Chondrocyte (in vitro differentiated cells): ENCODE measurements around the gene HIVEP1. TPM values are rescaled to one million over a fixed set of nuclear protein-coding genes. Genes with fewer than 3 reads are reported as not detected.

Experiments used
- DNase-seq: peaks from one replicate; pipeline ENCODE4 v3.0.0; 2021; ENCODE audit warnings: mixed read lengths, low spot score
- H3K27ac Mint-ChIP-seq: one replicate; pipeline ENCODE4 v1.8.0; 2021; ENCODE audit warnings: mild to moderate bottlenecking, moderate library complexity, mixed read lengths; ENCODE audit not compliant: unreplicated experiment
- H3K27me3 Mint-ChIP-seq: 2 replicates; pipeline ENCODE4 v1.8.0; 2021; ENCODE audit warnings: low read depth, mixed read lengths
- H3K36me3 Mint-ChIP-seq: 2 replicates; pipeline ENCODE4 v1.8.0; 2021; ENCODE audit warnings: low read depth, mixed read lengths
- H3K4me1 Mint-ChIP-seq: 2 replicates; pipeline ENCODE4 v1.8.0; 2021; ENCODE audit warnings: low read depth, mild to moderate bottlenecking, mixed read lengths
- H3K4me3 Mint-ChIP-seq: one replicate; pipeline ENCODE4 v1.8.0; 2021; ENCODE audit warnings: mild to moderate bottlenecking, moderate library complexity, mixed read lengths; ENCODE audit not compliant: unreplicated experiment
- H3K9me3 Mint-ChIP-seq: 2 replicates; pipeline ENCODE4 v1.8.0; 2021; ENCODE audit warnings: low read depth, mixed read lengths
- CTCF ChIP-seq: fragments of 200-600 bp; sonication (generic); IDR thresholded peaks from 2 replicates; pipeline ENCODE4 v1.5.0; 2021; ENCODE audit warnings: antibody characterized with exemption, mild to moderate bottlenecking, moderate library complexity
- total RNA-seq: library from RNA; stranded (reverse); gene quantifications from 3 replicates; pipeline ENCODE4 v1.2.1, GENCODE V29; 2021

The HIVEP1 gene
- total RNA-seq, 1 donor from 2014 or later, result 49.7 TPM

- Mint-ChIP-seq H3K4me1 (peaks cover 42% of the 10 kb centered on the region), H3K36me3 (peaks cover 23% of the 10 kb centered on the region), H3K9me3 (no peaks in the 10 kb centered on the region), H3K27me3 (no peaks in the 10 kb centered on the region), H3K4me3 (no peak overlapping the region), H3K27ac (peak overlapping the region; percentile 78)
- no peak for DNase-seq
- no peak for TF ChIP-seq CTCF
Measured at GRCh38 chr6:12024216-12024615, 12.1 kb downstream of the HIVEP1 start.

GRCh38 chr6:12024699-12025434 lies 12.8 kb downstream of the HIVEP1 start:
- H3K27me3 Mint-ChIP-seq, result no peaks in the 10 kb centered on the region
- TF ChIP-seq CTCF, result no peak
- no peak overlapping the region for H3K4me3 Mint-ChIP-seq
- DNase-seq, result no peak
- peak overlapping the region; percentile 78 for H3K27ac Mint-ChIP-seq
- peaks cover 5% of the 10 kb centered on the region for H3K9me3 Mint-ChIP-seq
- peaks cover 42% of the 10 kb centered on the region for H3K4me1 Mint-ChIP-seq
- peaks cover 24% of the 10 kb centered on the region for H3K36me3 Mint-ChIP-seq

DNA sequence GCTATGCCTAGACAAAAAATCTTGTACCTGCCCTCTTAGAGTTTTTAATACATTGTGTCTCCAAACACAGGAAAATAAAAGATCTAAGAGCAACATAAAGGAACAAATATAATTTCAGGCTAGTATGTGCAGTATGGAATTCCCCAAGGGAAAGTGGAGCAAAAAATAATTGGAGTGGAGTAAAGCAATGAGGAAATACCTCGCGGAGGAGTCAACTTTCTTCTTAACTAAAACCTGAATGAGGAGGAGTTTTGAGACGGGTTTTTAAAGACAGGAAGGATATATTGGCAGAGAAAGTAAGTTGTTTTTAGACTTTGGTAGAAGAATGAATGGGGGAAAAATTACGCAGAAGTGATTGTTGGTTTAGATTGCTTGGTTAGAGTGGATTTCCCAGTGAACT lies 14.0 kb downstream of the HIVEP1 start:
- no peak for TF ChIP-seq CTCF
- Mint-ChIP-seq H3K4me3 (no peak overlapping the region), H3K27me3 (no peaks in the 10 kb centered on the region), H3K27ac (peak overlapping the region; percentile 7), H3K36me3 (peaks cover 29% of the 10 kb centered on the region), H3K9me3 (peaks cover 17% of the 10 kb centered on the region), H3K4me1 (peaks cover 36% of the 10 kb centered on the region)
- DNase-seq, result no peak

- Mint-ChIP-seq H3K27me3 (no peaks in the 10 kb centered on the region), H3K4me1 (peaks cover 36% of the 10 kb centered on the region), H3K9me3 (peaks cover 18% of the 10 kb centered on the region), H3K27ac (no peak overlapping the region), H3K36me3 (peaks cover 26% of the 10 kb centered on the region), H3K4me3 (no peak overlapping the region)
- no peak for TF ChIP-seq CTCF
- no peak for DNase-seq
Measured at GRCh38 chr6:12026833-12027232, 14.7 kb downstream of the HIVEP1 start.

DNA sequence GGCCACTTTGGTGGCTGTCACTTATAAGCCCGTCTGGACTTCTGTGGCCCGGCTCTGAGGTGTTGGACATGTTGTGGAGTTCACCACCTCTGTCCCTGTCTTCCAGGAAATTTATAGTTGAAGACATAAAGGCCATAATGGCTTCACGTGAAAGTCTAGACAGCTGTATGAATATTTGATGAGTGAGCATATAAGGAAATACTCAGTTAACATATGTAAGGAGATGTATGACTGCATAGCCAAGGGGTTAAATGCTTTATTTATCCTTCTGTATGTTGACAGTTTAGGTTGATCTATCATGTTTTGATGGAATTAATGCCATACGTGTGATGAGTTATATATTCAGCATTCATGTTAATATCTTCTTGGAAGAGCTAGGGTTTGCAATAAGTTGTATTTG lies 16.1 kb downstream of the HIVEP1 start:
- Mint-ChIP-seq H3K4me3 (no peak overlapping the region), H3K27me3 (no peaks in the 10 kb centered on the region), H3K9me3 (peaks cover 18% of the 10 kb centered on the region), H3K4me1 (peaks cover 42% of the 10 kb centered on the region), H3K27ac (no peak overlapping the region), H3K36me3 (peaks cover 26% of the 10 kb centered on the region)
- TF ChIP-seq CTCF, result no peak
- DNase-seq, result no peak
